Fibroblast of gingiva (primary cell): ENCODE measurements around the gene CBX5.
"Not testable (repeated sequence)": the region's sequence is repeated elsewhere in the genome, so short reads cannot be mapped to it uniquely, and the experiment has no call there.

Experiments used
- DNase-seq: peaks from one replicate; pipeline ENCODE4 v3.0.0-alpha.2; 2011; ENCODE audit warnings: low read depth

The CBX5 gene

GRCh38 chr12:54197010-54197409 lies 82.9 kb downstream of the CBX5 start:
- DNase-seq, result no peak

GRCh38 chr12:54196396-54196795 lies 83.5 kb downstream of the CBX5 start:
- no peak for DNase-seq

GRCh38 chr12:54195737-54196347 lies 84.1 kb downstream of the CBX5 start:
- DNase-seq, result no peak

- DNase-seq, result no peak
Measured at GRCh38 chr12:54195080-54195736, 84.7 kb downstream of the CBX5 start.

GRCh38 chr12:54194611-54195010 lies 85.3 kb downstream of the CBX5 start:
- not testable (repeated sequence) for DNase-seq

- no peak for DNase-seq
Measured at GRCh38 chr12:54193434-54193833, 86.5 kb downstream of the CBX5 start.

GRCh38 chr12:54191550-54192022 lies 88.3 kb downstream of the CBX5 start:
- peak; percentile 62 for DNase-seq

- DNase-seq, result no peak
Measured at GRCh38 chr12:54191126-54191525, 88.8 kb downstream of the CBX5 start.

- no peak for DNase-seq
Measured at GRCh38 chr12:54189198-54189539, 90.8 kb downstream of the CBX5 start.

- no peak for DNase-seq
Measured at GRCh38 chr12:54187075-54187474, 92.8 kb downstream of the CBX5 start.

- DNase-seq, result no peak
Measured at GRCh38 chr12:54185919-54186318, 94.0 kb downstream of the CBX5 start.

GRCh38 chr12:54185297-54185696 lies 94.6 kb downstream of the CBX5 start:
- not testable (repeated sequence) for DNase-seq

GRCh38 chr12:54184024-54184805 lies 95.7 kb downstream of the CBX5 start:
- no peak for DNase-seq

GRCh38 chr12:54182981-54183380 lies 96.9 kb downstream of the CBX5 start:
- no peak for DNase-seq

- DNase-seq, result no peak
Measured at GRCh38 chr12:54182086-54182485, 97.8 kb downstream of the CBX5 start.
